HG03520 (cell line): ENCODE results near the gene DOCK7.
"Not testable (repeated sequence)": the region's sequence is repeated elsewhere in the genome, so short reads cannot be mapped to it uniquely, and the experiment has no call there.

Experiments used
- ATAC-seq: cut with Tn5 transposase; IDR thresholded peaks from one replicate; pipeline ENCODE4 v1.9.1; 2021; ENCODE audit warnings: mild to moderate bottlenecking, moderate library complexity; ENCODE audit not compliant: unreplicated experiment

Gene DOCK7

DNA sequence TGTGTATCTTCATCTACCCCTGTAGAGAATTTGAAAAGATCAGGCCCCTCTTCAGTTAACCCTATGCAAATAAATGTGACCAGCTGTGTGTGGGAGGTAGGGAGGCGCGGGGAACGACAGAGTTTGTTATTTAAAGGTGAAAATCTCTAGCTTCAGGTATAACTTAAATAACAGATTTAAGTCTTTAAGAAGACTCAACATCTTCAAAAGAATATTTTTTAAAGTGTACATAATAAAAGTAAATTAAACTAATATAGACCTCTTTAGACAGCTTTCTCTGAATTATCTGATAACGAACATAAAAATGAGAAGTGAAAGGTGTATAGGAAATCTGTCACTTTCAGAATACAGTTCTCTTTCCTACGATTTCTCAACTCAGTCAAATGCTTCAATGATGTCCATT lies 74.9 kb downstream of the DOCK7 start:
- ATAC-seq, result peak; percentile 94

DNA sequence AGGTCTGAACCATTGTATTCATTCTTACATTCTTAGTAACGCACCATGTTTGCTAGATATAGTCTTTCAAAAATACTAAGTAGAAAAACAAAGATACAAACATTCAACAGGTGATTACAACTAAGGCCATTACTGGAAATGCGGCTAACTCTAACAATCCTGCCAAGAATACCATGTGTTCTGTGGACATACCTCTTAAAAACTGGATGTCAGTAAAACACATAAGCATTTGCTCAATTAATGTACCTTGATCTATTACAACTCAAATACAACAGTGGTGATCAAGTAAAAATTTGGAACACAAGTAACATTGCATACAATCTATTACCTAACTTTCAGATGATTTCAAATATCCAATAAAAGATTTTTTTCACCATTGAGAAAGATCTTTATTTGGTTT lies 75.4 kb downstream of the DOCK7 start:
- ATAC-seq, result no peak

- not testable (repeated sequence) for ATAC-seq
These were observed 77.6 kb downstream of the DOCK7 start for GRCh38 chr1:62610588-62610987.

DNA sequence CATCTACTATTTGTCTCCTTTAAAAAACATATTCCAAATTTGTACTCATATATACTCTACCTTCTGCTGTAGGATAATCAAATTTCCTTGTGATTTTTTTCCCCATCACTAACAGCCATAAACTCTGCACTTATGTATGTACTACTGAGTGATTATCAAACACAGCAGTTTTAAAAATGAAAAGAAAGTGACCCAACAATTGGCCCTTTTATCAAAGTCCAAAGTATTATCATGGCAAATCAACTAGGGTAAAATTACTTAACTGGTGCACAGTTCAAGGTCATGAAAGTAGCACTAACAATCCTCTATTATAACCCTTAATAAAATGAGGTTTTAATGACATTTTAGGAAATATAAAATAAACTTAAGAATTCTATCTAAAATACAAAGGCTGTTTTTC lies 79.3 kb downstream of the DOCK7 start:
- no peak for ATAC-seq

GRCh38 chr1:62601457-62601856 lies 86.7 kb downstream of the DOCK7 start:
- no peak for ATAC-seq

DNA sequence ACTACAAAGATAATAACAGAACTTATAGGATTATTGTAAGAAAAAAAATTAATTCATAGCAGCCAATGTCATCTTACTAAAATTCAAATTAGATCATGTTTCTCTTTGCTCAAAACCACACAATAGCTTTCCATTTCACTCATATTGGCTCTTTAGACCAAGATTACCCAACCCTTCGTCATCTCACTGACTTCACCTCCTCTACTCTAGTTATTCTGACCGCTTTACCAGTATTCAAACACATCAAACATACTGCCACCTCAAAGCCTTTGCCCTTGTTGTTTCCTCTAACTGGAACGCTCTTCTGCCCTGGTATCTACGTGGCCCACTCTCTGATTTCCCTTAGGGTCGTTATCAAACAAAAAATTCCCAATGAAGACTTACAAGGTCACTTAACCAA lies 89.1 kb downstream of the DOCK7 start:
- no peak for ATAC-seq

DNA sequence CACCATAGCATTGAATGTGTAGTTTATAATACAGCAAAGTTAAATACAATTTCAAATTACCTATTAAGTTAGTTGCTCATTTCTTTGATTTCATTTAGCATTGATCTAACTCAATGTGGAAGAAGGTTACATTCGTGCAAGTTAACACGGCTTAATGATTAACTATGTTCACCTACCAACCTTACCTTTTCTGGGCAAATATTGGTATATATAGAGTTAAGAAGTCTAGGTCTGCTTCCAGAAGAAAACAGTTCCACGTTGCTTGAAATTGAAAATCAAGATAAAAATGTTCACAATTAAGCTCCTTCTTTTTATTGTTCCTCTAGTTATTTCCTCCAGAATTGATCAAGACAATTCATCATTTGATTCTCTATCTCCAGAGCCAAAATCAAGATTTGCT lies 90.9 kb downstream of the DOCK7 start, which contains the start of gene ANGPTL3:
TSS of gene ANGPTL3 (plus strand) at position 240 of the 400 bp plus-strand sequence. CDS start at position 287, 47 bp downstream.
- no peak for ATAC-seq

DNA sequence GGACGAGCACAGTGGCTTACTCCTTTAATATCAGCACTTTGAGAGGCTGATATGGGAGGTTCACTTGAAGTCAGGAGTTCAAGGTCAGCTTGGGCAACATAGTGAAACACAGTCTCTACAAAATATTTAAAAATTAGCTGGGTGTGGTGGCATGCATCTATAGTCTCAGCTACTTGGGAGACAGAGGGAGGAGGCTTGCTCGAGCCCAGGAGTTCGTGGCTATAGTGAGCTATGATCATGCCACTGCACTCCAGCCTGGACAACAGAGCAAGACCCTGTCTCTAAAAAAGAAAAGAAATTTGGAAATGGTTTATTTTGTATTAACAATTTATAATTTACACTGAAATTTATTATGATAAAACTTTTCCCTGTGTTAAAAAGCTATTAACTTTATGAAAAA lies 92.5 kb downstream of the DOCK7 start:
- no peak for ATAC-seq

GRCh38 chr1:62593825-62594394 lies 94.3 kb downstream of the DOCK7 start:
- ATAC-seq, result no peak

GRCh38 chr1:62590970-62591368 lies 97.2 kb downstream of the DOCK7 start:
- no peak for ATAC-seq

GRCh38 chr1:62590255-62590969 lies 97.8 kb downstream of the DOCK7 start:
- ATAC-seq, result no peak

GRCh38 chr1:62589321-62589720 lies 98.9 kb downstream of the DOCK7 start:
- no peak for ATAC-seq

DNA sequence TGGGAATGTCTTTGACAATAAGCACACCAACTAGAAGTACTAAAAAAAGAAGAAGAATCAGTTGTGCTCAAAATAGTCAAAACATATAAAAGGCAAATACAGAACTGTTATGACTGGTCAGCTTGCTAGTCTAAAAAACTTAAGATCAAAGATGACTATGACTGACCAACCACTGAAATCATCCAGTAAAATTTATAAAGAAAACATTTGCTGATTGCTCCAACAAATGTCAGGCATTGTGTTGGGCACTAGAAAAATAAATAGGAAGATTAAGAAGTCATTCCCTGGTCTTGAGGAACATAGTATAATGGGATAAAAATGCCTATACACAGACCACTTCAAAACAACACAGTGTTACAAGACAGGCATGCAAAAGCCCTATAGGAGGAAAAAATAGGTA lies 100.2 kb downstream of the DOCK7 start:
- no peak for ATAC-seq

GRCh38 chr1:62585469-62586155 lies 102.6 kb downstream of the DOCK7 start:
- no peak for ATAC-seq

- no peak for ATAC-seq
These were observed 114.5 kb downstream of the DOCK7 start for GRCh38 chr1:62573675-62574074.

- ATAC-seq, result no peak
These were observed 115.7 kb downstream of the DOCK7 start for GRCh38 chr1:62572476-62572875.

DNA sequence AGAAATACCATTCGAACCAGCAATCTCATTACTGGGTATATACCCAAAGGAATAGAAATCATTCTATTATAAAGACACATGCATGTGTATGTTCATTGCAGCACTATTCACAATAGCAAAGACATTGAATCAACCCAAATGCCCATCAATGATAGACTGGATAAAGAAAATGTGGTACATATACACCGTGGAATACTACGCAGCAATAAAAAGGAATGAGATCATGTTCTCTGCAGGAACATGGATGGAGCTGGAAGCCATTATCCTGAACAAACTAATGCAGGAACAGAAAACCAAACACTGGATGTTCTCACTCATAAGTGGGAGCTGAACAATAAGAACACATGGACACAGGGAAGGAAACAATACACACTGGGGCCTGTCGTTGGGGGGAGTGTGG lies 116.7 kb downstream of the DOCK7 start:
- not testable (repeated sequence) for ATAC-seq

- ATAC-seq, result not testable (repeated sequence)
These were observed 120.3 kb downstream of the DOCK7 start for GRCh38 chr1:62567926-62568325.

DNA sequence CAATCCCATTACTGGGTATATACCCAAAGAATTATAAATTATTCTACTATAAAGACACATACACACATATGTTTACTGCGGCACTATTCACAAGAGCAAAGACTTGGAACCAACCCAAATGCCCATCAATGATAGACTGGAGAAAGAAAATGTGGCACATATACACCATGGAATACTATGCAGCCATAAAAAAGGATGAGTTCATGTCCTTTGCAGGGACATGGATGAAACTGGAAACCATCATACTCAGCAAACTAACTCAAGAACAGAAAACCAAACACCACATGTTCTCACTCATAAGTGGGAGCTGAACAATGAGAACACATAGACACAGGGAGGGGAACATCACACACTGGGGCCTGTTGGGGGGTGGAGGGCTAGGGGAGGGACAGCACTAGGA lies 121.0 kb downstream of the DOCK7 start:
- not testable (repeated sequence) for ATAC-seq

DNA sequence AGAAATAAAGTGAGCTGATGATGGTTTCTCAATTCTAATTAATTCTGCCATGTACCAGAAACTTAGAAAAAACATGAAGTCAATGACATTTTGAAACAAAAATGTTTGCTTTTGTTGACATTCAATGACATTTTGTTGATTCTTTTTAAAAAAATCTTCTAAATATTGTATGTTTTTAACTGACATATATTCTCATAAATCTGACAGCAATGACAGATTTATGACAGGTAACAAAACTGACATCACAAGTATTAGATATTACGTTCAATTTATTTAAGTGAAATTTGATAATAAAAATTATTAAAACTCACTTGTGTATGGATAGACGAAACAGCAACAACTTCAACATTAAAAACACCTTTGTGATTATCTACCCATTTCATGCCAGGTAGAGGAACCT lies 126.9 kb downstream of the DOCK7 start:
- no peak for ATAC-seq

GRCh38 chr1:62544570-62544969 lies 143.6 kb downstream of the DOCK7 start:
- no peak for ATAC-seq

DNA sequence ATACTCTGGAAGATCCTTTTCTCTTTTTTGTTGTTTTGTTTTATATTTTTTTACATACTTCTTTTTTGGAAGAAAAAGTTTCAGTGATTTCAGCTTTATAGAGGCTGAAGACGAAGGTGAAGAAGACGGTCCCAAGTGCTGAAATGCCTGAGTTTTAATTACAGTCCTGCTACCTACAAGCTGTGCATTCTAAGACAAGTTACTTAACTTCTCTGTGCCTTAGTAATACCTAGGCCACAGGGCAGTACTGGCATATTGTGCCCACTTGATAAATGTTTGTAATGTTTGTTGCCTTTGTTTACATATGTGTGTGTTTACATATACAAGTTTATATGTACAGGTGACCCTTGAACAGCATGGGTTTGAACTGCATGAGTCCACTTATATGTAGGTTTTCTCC lies 147.1 kb downstream of the DOCK7 start:
- ATAC-seq, result no peak
